ENCODE measurements around the gene SEPTIN5. TPM values are rescaled to one million over a fixed set of nuclear protein-coding genes. Genes with fewer than 3 reads are reported as not detected.

Gene SEPTIN5
- 7.0 to 10.2 TPM (median 9.5 TPM) in 5 replicates for total RNA-seq (2022; extraction: Qiagen RNA extraction; ENCODE audit: low read depth)

DNA sequence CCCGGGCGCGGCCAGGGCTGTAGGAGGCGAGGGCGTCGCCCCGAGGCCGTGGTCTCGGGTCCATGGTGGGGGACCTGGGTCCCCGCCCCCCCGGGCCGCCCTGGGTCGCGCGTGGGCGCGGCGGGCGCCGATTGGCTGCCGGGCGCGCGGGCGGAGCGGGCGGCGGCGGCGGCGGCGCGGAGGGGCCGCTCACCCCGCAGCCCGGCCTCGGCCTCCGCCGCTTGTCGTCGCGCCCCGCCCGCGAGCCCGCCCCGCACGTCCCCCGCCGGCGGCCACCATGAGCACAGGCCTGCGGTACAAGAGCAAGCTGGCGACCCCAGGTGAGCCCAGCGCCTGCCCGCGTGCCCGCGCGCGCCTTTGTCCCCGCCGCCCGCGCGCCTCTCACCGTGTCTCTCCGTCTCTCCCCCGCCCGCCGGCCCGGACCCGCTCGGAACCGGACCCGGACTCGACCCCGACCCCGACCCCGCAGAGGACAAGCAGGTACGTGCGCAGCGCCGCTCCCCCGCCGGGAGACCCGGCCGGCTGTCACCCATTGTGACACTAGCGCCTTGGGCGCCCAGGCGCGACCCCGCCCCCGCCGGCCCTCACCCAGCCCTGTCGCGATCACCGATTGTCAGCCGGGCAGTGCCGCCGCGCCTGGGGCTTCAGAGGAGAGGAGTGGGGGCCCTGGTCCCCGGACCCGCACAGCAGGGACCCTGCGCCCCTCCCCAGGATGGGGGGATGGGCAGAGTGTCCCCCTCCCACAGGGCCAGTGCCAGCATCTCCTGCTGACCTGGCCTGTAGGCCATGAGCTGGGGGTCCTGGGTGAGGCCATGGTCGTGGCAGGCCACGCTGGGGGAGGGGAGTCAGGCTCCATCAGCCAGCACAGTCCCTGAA is at the start of gene SEPTIN5:
TSS of gene SEPTIN5 (plus strand) at position 192 of the 876 bp plus-strand sequence. CDS start at position 278, 86 bp downstream.

DNA sequence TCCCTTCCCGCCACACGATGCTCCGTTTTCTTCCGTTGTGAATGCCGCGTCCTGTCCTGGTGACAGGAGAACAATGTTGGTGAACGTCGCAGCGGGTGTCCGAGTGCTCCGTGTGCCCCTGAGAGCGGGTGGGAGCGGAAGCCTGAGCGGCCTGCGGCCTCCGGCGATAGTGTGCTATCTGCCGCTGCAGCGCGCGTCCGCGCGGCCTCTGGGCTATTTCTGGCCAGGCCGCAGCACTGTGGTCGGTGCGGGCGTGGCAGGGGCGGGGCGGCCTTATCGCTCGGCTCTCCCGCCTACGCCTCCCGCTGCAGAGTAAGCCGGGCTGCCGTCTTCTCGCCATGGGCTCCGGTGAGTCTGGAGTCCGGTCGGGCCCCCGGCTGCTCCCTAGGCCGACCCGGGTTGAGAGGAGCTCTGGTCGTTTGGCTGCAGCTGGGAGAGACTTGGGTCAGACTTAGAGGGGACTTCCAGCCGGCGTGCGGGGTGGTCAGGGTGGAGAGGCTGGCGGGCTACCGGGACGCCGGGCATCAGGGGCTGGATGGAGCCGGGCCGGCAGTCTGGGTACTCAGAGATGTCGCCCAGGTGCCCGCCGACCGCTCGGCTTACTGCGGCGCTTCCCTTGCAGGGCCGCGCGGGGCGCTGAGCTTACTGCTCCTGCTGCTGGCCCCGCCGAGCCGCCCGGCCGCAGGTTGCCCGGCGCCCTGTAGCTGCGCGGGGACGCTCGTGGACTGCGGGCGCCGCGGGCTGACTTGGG is 9.1 kb downstream of the SEPTIN5 start, which contains the start of gene GP1BB:
TSS of gene GP1BB (plus strand) at position 308 of the 751 bp plus-strand sequence. CDS start at position 339, 31 bp downstream.

DNA sequence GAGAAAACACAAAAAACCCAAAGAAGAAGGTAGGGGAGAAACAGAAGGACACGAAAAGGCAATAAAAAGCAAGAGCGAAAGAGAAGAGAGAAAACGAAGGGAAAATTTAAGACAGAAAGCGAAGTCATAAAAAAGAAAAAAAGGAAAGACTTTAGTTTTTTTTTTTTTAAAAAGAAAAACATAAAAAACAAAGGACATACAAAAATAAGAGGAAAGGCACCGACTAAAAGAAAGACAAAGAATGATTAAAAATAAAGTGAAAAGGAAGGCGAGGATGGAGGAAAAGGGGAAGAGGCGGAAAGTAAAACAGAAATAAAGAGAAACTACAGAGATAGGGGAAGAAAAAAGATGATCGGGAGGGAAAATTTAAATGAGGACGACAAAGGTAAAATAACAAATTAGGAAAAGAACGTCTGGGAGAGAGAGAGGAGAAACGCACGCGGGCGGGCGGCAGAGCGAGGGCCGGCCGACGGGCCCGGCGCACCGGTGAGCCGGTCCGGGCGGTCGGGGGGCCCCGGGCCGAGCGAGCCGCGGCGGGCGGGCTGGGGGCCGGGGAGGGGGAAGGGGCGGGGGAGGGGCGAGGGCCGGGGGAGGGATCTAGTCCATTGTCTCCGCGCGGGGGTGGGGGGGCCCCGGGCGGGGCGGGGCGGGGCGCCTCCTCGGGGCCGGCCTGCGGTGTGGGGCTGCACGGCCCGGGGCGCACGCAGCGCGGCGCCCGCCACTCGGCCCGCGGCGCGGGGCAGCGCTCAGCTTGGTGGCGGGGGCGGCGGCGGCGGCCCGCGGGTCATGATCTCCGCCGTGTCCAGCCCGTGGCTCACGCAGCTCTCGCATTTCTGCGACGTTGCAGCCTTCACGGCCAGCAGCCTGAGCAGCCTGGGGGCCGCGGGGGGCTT is 46.0 kb downstream of the SEPTIN5 start, which contains the start of gene TBX1:
TSS of gene TBX1 (plus strand) at position 721 of the 893 bp plus-strand sequence. CDS start at position 787, 66 bp downstream.

Other genes with a start within 250 kb of the SEPTIN5 start
- gene UFD1, start 235.3 kb upstream of the SEPTIN5 start, total RNA-seq (2022; extraction: Qiagen RNA extraction; ENCODE audit: low read depth), result 88.1 to 103 TPM (median 98.9 TPM) in 5 replicates
- 24.0 to 27.8 TPM (median 26.5 TPM) in 5 replicates for gene CDC45, start 234.6 kb upstream of the SEPTIN5 start, total RNA-seq (2022; extraction: Qiagen RNA extraction; ENCODE audit: low read depth)
- not detected in 5 replicates for gene CLDN5, start 190.1 kb upstream of the SEPTIN5 start, total RNA-seq (2022; extraction: Qiagen RNA extraction; ENCODE audit: low read depth)
- gene GP1BB, start 9.0 kb downstream of the SEPTIN5 start, total RNA-seq (2022; extraction: Qiagen RNA extraction; ENCODE audit: low read depth), result 0.45 to 1.9 TPM (median 1.5 TPM) in 5 replicates
- 2.2 to 4.7 TPM (median 4.2 TPM) in 5 replicates for gene TBX1, start 46.3 kb downstream of the SEPTIN5 start, total RNA-seq (2022; extraction: Qiagen RNA extraction; ENCODE audit: low read depth)
- 15.4 to 19.6 TPM (median 18.4 TPM) in 5 replicates for gene GNB1L, start 140.4 kb downstream of the SEPTIN5 start, total RNA-seq (2022; extraction: Qiagen RNA extraction; ENCODE audit: low read depth)
- 5.0 to 8.4 TPM (median 7.8 TPM) in 5 replicates for gene RTL10, start 140.4 kb downstream of the SEPTIN5 start, total RNA-seq (2022; extraction: Qiagen RNA extraction; ENCODE audit: low read depth)
- 121 to 166 TPM (median 154 TPM) in 5 replicates for gene COMT, start 227.3 kb downstream of the SEPTIN5 start, total RNA-seq (2022; extraction: Qiagen RNA extraction; ENCODE audit: low read depth)
- gene TXNRD2, start 227.3 kb downstream of the SEPTIN5 start, total RNA-seq (2022; extraction: Qiagen RNA extraction; ENCODE audit: low read depth), result 26.1 to 43.0 TPM (median 34.7 TPM) in 5 replicates

Measured in A549 treated with GW870086 at 1 μM for 4 hours (cell line).